Right atrium auricular region (tissue), 2 donors: Measurements from ENCODE around the gene AKAP13. TPM values are rescaled to one million over a fixed set of nuclear protein-coding genes. Genes with fewer than 3 reads are reported as not detected.

Source experiments
- DNase-seq: peaks from one replicate; pipeline ENCODE4 v3.0.0-alpha.2; 2019; ENCODE audit warnings: low spot score
- H3K27ac ChIP-seq, 2 donors: fragments of 200-600 bp; sonication (generic); 1 replicate in 1 of 2; 2 replicates in 1 of 2; pipeline ENCODE4 v1.5.1; 2016 to 2019
- H3K27me3 ChIP-seq, 2 donors: fragments of 200-600 bp; sonication (generic); one replicate each; pipeline versions ENCODE4 v1.5.1 to v1.6.0; 2017 to 2019
- H3K36me3 ChIP-seq: fragments of 200-600 bp; sonication (generic); one replicate; pipeline ENCODE4 v1.5.1; 2016
- H3K4me1 ChIP-seq, 2 donors: fragments of 200-600 bp; sonication (generic); one replicate each; pipeline versions ENCODE4 v1.5.1 to v1.6.0; 2017 to 2019
- H3K4me3 ChIP-seq, 2 donors: fragments of 200-600 bp; sonication (generic); 1 replicate in 1 of 2; 2 replicates in 1 of 2; pipeline ENCODE4 v1.5.1; 2017 to 2019; ENCODE audit warnings: mild to moderate bottlenecking in 1 of 2, moderate library complexity in 1 of 2
- H3K9me3 ChIP-seq, 2 donors: fragments of 200-600 bp; sonication (generic); one replicate each; pipeline ENCODE4 v1.5.1; 2019
- CTCF ChIP-seq, 2 donors: fragments of 200-600 bp; sonication (generic); IDR thresholded peaks; one replicate each; pipeline ENCODE4 v1.5.1; 2019; ENCODE audit warnings: antibody characterized with exemption in 2 of 2
- total RNA-seq, 2 donors: library from RNA; depleted of rRNA; stranded (reverse); fragments of >200 nt; gene quantifications; one replicate each; pipeline ENCODE4 v1.1.0, GENCODE V29; 2016

Gene AKAP13
- total RNA-seq, 2 donors from 2014 or later: 293 to 339 TPM

GRCh38 chr15:85642065-85642692 lies 261.8 kb downstream of the AKAP13 start:
- H3K4me1 ChIP-seq: peaks cover 0 to 73% of the 10 kb centered on the region in 2 donors
- no peaks in the 10 kb centered on the region for H3K9me3 ChIP-seq
- DNase-seq: no peak
- no peak for TF ChIP-seq CTCF (IDR thresholded peaks at IDR 0.05)
- peak overlapping the region in 1 of 2 donors; percentile 10 for H3K4me3 ChIP-seq
- H3K36me3 ChIP-seq: peaks cover 60% of the 10 kb centered on the region
- no peaks in the 10 kb centered on the region for H3K27me3 ChIP-seq
- peak overlapping the region; percentile 85 to 89 for H3K27ac ChIP-seq

- H3K27ac ChIP-seq: peak overlapping the region; percentile 85 to 89
- DNase-seq: peak; percentile 83
- no peaks in the 10 kb centered on the region for H3K27me3 ChIP-seq
- H3K4me3 ChIP-seq: peak overlapping the region in 1 of 2 donors; percentile 10
- peaks cover 65% of the 10 kb centered on the region for H3K36me3 ChIP-seq
- TF ChIP-seq CTCF (IDR thresholded peaks at IDR 0.05): no peak
- H3K9me3 ChIP-seq: no peaks in the 10 kb centered on the region
- H3K4me1 ChIP-seq: peaks cover 0 to 73% of the 10 kb centered on the region in 2 donors
Measured at GRCh38 chr15:85642693-85643066, 262.3 kb downstream of the AKAP13 start.

- H3K27me3 ChIP-seq: no peaks in the 10 kb centered on the region
- no peaks in the 10 kb centered on the region for H3K9me3 ChIP-seq
- peak overlapping the region; percentile 8 to 55 for H3K27ac ChIP-seq
- H3K36me3 ChIP-seq: peaks cover 37% of the 10 kb centered on the region
- H3K4me3 ChIP-seq: no peak overlapping the region
- no peak for TF ChIP-seq CTCF (IDR thresholded peaks at IDR 0.05)
- H3K4me1 ChIP-seq: peaks cover 0 to 68% of the 10 kb centered on the region in 2 donors
- no peak for DNase-seq
Measured at GRCh38 chr15:85646538-85647091, 266.2 kb downstream of the AKAP13 start.

- peaks cover 47% of the 10 kb centered on the region for H3K36me3 ChIP-seq
- no peak for TF ChIP-seq CTCF (IDR thresholded peaks at IDR 0.05)
- H3K4me3 ChIP-seq: no peak overlapping the region
Measured at GRCh38 chr15:85649372-85649771, 269.0 kb downstream of the AKAP13 start.

GRCh38 chr15:85651548-85651947 lies 271.1 kb downstream of the AKAP13 start:
- Histone ChIP-seq H3K27ac (no peak overlapping the region), H3K9me3 (no peaks in the 10 kb centered on the region), H3K4me1 (peaks cover 0 to 57% of the 10 kb centered on the region in 2 donors), H3K4me3 (no peak overlapping the region), H3K27me3 (no peaks in the 10 kb centered on the region), H3K36me3 (peaks cover 50% of the 10 kb centered on the region)
- DNase-seq: no peak
- no peak for TF ChIP-seq CTCF (IDR thresholded peaks at IDR 0.05)

More at GRCh38 chr15:85649372-85649771, 269.0 kb downstream of the AKAP13 start:
- Histone ChIP-seq H3K4me1 (peaks cover 0 to 58% of the 10 kb centered on the region in 2 donors), H3K27ac (peak overlapping the region; percentile 65 to 67), H3K9me3 (no peaks in the 10 kb centered on the region), H3K27me3 (no peaks in the 10 kb centered on the region)
- no peak for DNase-seq
